GM19035 (cell line): ENCODE results near the gene LIG3.
"Not testable (repeated sequence)": the region's sequence is repeated elsewhere in the genome, so short reads cannot be mapped to it uniquely, and the experiment has no call there.

Experiments used
- ATAC-seq: cut with Tn5 transposase; IDR thresholded peaks from one replicate; pipeline ENCODE4 v1.9.1; 2021; ENCODE audit not compliant: unreplicated experiment

LIG3 gene

GRCh38 chr17:34998205-34998604 is 17.9 kb downstream of the LIG3 start:
- ATAC-seq, result no peak

GRCh38 chr17:34999456-34999855 is 19.1 kb downstream of the LIG3 start:
- ATAC-seq, result no peak

GRCh38 chr17:35000965-35001364 is 20.7 kb downstream of the LIG3 start:
- ATAC-seq, result not testable (repeated sequence)

GRCh38 chr17:35001549-35001948 is 21.2 kb downstream of the LIG3 start:
- ATAC-seq, result no peak

- no peak for ATAC-seq
These were observed 22.7 kb downstream of the LIG3 start for GRCh38 chr17:35002876-35003551.

- no peak for ATAC-seq
These were observed 23.5 kb downstream of the LIG3 start for GRCh38 chr17:35003778-35004177.

- ATAC-seq, result no peak
These were observed 26.0 kb downstream of the LIG3 start for GRCh38 chr17:35006345-35006744.

GRCh38 chr17:35006961-35007360 is 26.6 kb downstream of the LIG3 start:
- ATAC-seq, result no peak

- no peak for ATAC-seq
These were observed 29.8 kb downstream of the LIG3 start for GRCh38 chr17:35010093-35010492.

GRCh38 chr17:35011671-35012216 is 31.4 kb downstream of the LIG3 start:
- ATAC-seq, result no peak

- no peak for ATAC-seq
These were observed 36.1 kb downstream of the LIG3 start for GRCh38 chr17:35016369-35016768.

GRCh38 chr17:35017021-35017420 is 36.7 kb downstream of the LIG3 start:
- no peak for ATAC-seq

GRCh38 chr17:35018814-35019213 is 38.5 kb downstream of the LIG3 start:
- no peak for ATAC-seq

GRCh38 chr17:35019386-35020179 is 39.3 kb downstream of the LIG3 start:
- ATAC-seq, result no peak

GRCh38 chr17:35021520-35022380 is 41.4 kb downstream of the LIG3 start:
- ATAC-seq, result no peak

- ATAC-seq, result no peak
These were observed 42.3 kb downstream of the LIG3 start for GRCh38 chr17:35022536-35023063.

- ATAC-seq, result no peak
These were observed 43.2 kb downstream of the LIG3 start for GRCh38 chr17:35023538-35023937.

GRCh38 chr17:35025541-35025940 is 45.2 kb downstream of the LIG3 start:
- no peak for ATAC-seq

- ATAC-seq, result not testable (repeated sequence)
These were observed 47.8 kb downstream of the LIG3 start for GRCh38 chr17:35028097-35028496.

GRCh38 chr17:35028531-35029262 is 48.4 kb downstream of the LIG3 start:
- no peak for ATAC-seq
